RCC 7860 (cell line): ENCODE results near the gene ZNF496.

ENCODE experiments used
- DNase-seq: peaks from one replicate; pipeline ENCODE4 v3.0.0-alpha.2; 2015; ENCODE audit warnings: low spot score
- FAIRE-seq: peaks from 2 replicates; lab custom pipeline; 2012; peaks lifted over from hg19 to GRCh38; lab: Jason Lieb, UNC

Gene ZNF496

GRCh38 chr1:247330548-247331171 lies 1.0 kb downstream of the ZNF496 start:
- no peak for FAIRE-seq
- DNase-seq, result no peak

GRCh38 chr1:247329097-247329617 lies 2.5 kb downstream of the ZNF496 start:
- DNase-seq (no peak), FAIRE-seq (no peak)

GRCh38 chr1:247328311-247328710 lies 3.4 kb downstream of the ZNF496 start:
- FAIRE-seq, result no peak

GRCh38 chr1:247326411-247327130 lies 5.1 kb downstream of the ZNF496 start:
- FAIRE-seq, result no peak
- no peak for DNase-seq

More at GRCh38 chr1:247328311-247328710, 3.4 kb downstream of the ZNF496 start:
- DNase-seq, result no peak

GRCh38 chr1:247324923-247325322 lies 6.7 kb downstream of the ZNF496 start:
- DNase-seq, result no peak
- FAIRE-seq, result no peak

- FAIRE-seq (no peak), DNase-seq (no peak)
Measured at GRCh38 chr1:247324204-247324787, 7.4 kb downstream of the ZNF496 start.

- FAIRE-seq, result no peak
- no peak for DNase-seq
Measured at GRCh38 chr1:247322849-247323586, 8.6 kb downstream of the ZNF496 start.

GRCh38 chr1:247322442-247322841 lies 9.2 kb downstream of the ZNF496 start:
- DNase-seq, result no peak
- no peak for FAIRE-seq

GRCh38 chr1:247317702-247318101 lies 14.0 kb downstream of the ZNF496 start:
- no peak for DNase-seq
- FAIRE-seq, result no peak

GRCh38 chr1:247316590-247317197 lies 15.0 kb downstream of the ZNF496 start:
- FAIRE-seq, result no peak

GRCh38 chr1:247304031-247304430 lies 27.6 kb downstream of the ZNF496 start:
- DNase-seq (no peak), FAIRE-seq (no peak)

More at GRCh38 chr1:247316590-247317197, 15.0 kb downstream of the ZNF496 start:
- no peak for DNase-seq

GRCh38 chr1:247303216-247303615 lies 28.5 kb downstream of the ZNF496 start:
- no peak for FAIRE-seq
- no peak for DNase-seq

GRCh38 chr1:247301176-247301540 lies 30.5 kb downstream of the ZNF496 start:
- DNase-seq (no peak), FAIRE-seq (no peak)

GRCh38 chr1:247300491-247301175 lies 31.0 kb downstream of the ZNF496 start:
- FAIRE-seq, result no peak
- DNase-seq, result no peak

- DNase-seq (no peak), FAIRE-seq (no peak)
Measured at GRCh38 chr1:247299723-247300381, 31.8 kb downstream of the ZNF496 start.

- no peak for DNase-seq
- no peak for FAIRE-seq
Measured at GRCh38 chr1:247298701-247299100, 33.0 kb downstream of the ZNF496 start.

GRCh38 chr1:247298124-247298481 lies 33.6 kb downstream of the ZNF496 start:
- FAIRE-seq, result no peak
- no peak for DNase-seq

GRCh38 chr1:247297263-247298123 lies 34.2 kb downstream of the ZNF496 start:
- FAIRE-seq (no peak), DNase-seq (no peak)
